Measurements from ENCODE around the gene NOP14.

The NOP14 gene

GRCh38 chr4:2925496-2925895 is 37.7 kb downstream of the NOP14 start:
- WGBS (ENCODE audit: extremely low coverage, insufficient coverage, insufficient read length): no CpG with 5 or more reads among the region's 5 CpGs
- H3K4ac ChIP-seq (ENCODE audit: low read depth, low read length): no peak overlapping the region
- H4K8ac ChIP-seq (ENCODE audit: low read depth, low read length): no peak overlapping the region
- H2BK12ac ChIP-seq (ENCODE audit: low read length): no peak overlapping the region
- H3K79me1 ChIP-seq (ENCODE audit: low read length): no peaks in the 10 kb centered on the region
- no peaks in the 10 kb centered on the region for H3K79me2 ChIP-seq (ENCODE audit: control insufficient read depth, insufficient read depth, low read length, poor library complexity)
- H3K27me3 ChIP-seq (ENCODE audit: insufficient read depth, low read length): no peaks in the 10 kb centered on the region
- H2AFZ ChIP-seq (ENCODE audit: insufficient read depth, low read length, poor library complexity): no peak overlapping the region
- H3K18ac ChIP-seq (ENCODE audit: low read length): no peak overlapping the region
- H3K9ac ChIP-seq (ENCODE audit: low read length): no peak overlapping the region
- H3K14ac ChIP-seq (ENCODE audit: low read length): no peak overlapping the region
- peaks cover 60 to 62% of the 10 kb centered on the region in 2 experiments for H3K36me3 ChIP-seq (ENCODE audit: control insufficient read depth in 1 of 2, insufficient read depth in 2 of 2, low read length in 2 of 2)
- H2BK120ac ChIP-seq (ENCODE audit: insufficient read depth, low read length, poor library complexity): no peak overlapping the region
- no peak overlapping the region for H2BK5ac ChIP-seq (ENCODE audit: low read depth, low read length, poor library complexity)
- H3K4me1 ChIP-seq (ENCODE audit: control insufficient read depth in 1 of 2, insufficient read depth in 2 of 2, low read length in 2 of 2): peaks cover 5 to 14% of the 10 kb centered on the region in 2 experiments
- no peak for DNase-seq
- peaks cover 3% of the 10 kb centered on the region for H3K9me3 ChIP-seq (ENCODE audit: insufficient read depth, low read depth, low read length)
- no peak overlapping the region for H2AK5ac ChIP-seq (ENCODE audit: low read length)
- H4K12ac ChIP-seq (ENCODE audit: low read depth, low read length): no peak overlapping the region
- no peak overlapping the region for H3K27ac ChIP-seq (ENCODE audit: low read depth, low read length)
- H4K91ac ChIP-seq (ENCODE audit: low read depth, low read length): no peak overlapping the region
- no peak overlapping the region for H3K4me2 ChIP-seq (ENCODE audit: low read length)
- no peak overlapping the region for H3K23ac ChIP-seq (ENCODE audit: low read length)
- H3K4me3 ChIP-seq (ENCODE audit: low read depth, low read length): no peak overlapping the region

DNA sequence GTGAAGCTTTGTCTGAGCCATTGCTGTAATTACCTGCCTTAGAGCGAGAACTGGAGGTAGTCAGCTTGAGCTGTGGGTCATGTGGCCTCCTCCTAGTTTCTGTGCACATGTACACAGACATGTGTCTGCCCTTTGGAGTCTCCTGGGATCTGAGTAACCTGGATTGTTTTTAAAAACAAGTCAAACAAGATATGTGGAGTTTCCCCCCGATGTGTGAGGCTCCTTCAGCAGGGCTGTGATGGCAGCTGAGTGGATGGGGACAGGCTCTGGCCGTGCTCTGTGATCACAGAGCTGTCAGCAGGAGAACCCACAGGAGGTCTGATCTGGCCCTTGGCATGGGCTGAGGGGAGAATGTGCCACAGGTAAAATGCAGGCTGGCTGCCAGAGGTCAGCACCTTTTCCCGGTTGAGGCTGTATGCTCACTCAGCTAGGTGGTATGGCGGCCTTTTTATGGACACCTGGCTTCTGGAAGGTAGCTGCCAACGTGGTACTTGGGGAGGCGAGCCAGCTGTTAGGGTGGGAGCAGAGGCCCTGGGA is 38.4 kb downstream of the NOP14 start:
- no peak overlapping the region for H2BK5ac ChIP-seq (ENCODE audit: low read depth, low read length, poor library complexity)
- H3K36me3 ChIP-seq (ENCODE audit: control insufficient read depth in 1 of 2, insufficient read depth in 2 of 2, low read length in 2 of 2): peaks cover 55 to 57% of the 10 kb centered on the region in 2 experiments
- no peak for DNase-seq
- no peak overlapping the region for H3K23ac ChIP-seq (ENCODE audit: low read length)
- H3K14ac ChIP-seq (ENCODE audit: low read length): no peak overlapping the region
- H4K91ac ChIP-seq (ENCODE audit: low read depth, low read length): no peak overlapping the region
- H3K79me2 ChIP-seq (ENCODE audit: control insufficient read depth, insufficient read depth, low read length, poor library complexity): no peaks in the 10 kb centered on the region
- no peak overlapping the region for H2BK120ac ChIP-seq (ENCODE audit: insufficient read depth, low read length, poor library complexity)
- no peak overlapping the region for H2AFZ ChIP-seq (ENCODE audit: insufficient read depth, low read length, poor library complexity)
- H3K4me2 ChIP-seq (ENCODE audit: low read length): no peak overlapping the region
- H3K4ac ChIP-seq (ENCODE audit: low read depth, low read length): no peak overlapping the region
- no CpG with 5 or more reads among the region's 7 CpGs for WGBS (ENCODE audit: extremely low coverage, insufficient coverage, insufficient read length)
- no peak overlapping the region for H4K8ac ChIP-seq (ENCODE audit: low read depth, low read length)
- H3K4me3 ChIP-seq (ENCODE audit: low read depth, low read length): no peak overlapping the region
- no peak overlapping the region for H2AK5ac ChIP-seq (ENCODE audit: low read length)
- H3K9ac ChIP-seq (ENCODE audit: low read length): no peak overlapping the region
- H3K27me3 ChIP-seq (ENCODE audit: insufficient read depth, low read length): no peaks in the 10 kb centered on the region
- no peak overlapping the region for H3K27ac ChIP-seq (ENCODE audit: low read depth, low read length)
- H3K79me1 ChIP-seq (ENCODE audit: low read length): no peaks in the 10 kb centered on the region
- no peaks in the 10 kb centered on the region for H3K9me3 ChIP-seq (ENCODE audit: insufficient read depth, low read depth, low read length)
- no peak overlapping the region for H4K12ac ChIP-seq (ENCODE audit: low read depth, low read length)
- peaks cover 5 to 14% of the 10 kb centered on the region in 2 experiments for H3K4me1 ChIP-seq (ENCODE audit: control insufficient read depth in 1 of 2, insufficient read depth in 2 of 2, low read length in 2 of 2)
- H2BK12ac ChIP-seq (ENCODE audit: low read length): no peak overlapping the region
- no peak overlapping the region for H3K18ac ChIP-seq (ENCODE audit: low read length)

DNA sequence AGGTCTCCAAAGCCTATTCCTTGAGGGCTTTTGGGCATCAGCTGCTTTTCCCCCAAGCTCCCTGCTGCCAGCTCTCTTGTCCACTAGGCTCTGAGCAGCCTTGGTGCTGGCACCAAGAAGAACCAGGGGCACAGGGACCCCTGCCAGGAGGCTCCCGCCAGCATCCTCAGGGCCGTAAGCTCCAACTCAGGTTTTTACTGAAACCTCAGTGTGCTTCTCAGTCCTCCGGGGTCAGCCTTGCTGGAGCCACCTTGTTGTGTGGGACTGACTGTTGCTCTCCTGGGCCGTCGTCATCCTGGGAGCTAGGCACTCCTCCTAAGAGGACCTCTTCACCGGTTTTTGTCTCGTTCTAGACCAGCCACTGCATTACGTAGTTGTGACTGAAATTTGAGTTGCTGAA is 38.9 kb downstream of the NOP14 start:
- WGBS (ENCODE audit: extremely low coverage, insufficient coverage, insufficient read length): no CpG with 5 or more reads among the region's 8 CpGs
- H3K4ac ChIP-seq (ENCODE audit: low read depth, low read length): no peak overlapping the region
- DNase-seq: no peak
- no peak overlapping the region for H3K18ac ChIP-seq (ENCODE audit: low read length)
- H2AK5ac ChIP-seq (ENCODE audit: low read length): no peak overlapping the region
- no peaks in the 10 kb centered on the region for H3K9me3 ChIP-seq (ENCODE audit: insufficient read depth, low read depth, low read length)
- H3K4me3 ChIP-seq (ENCODE audit: low read depth, low read length): no peak overlapping the region
- H3K27me3 ChIP-seq (ENCODE audit: insufficient read depth, low read length): no peaks in the 10 kb centered on the region
- H4K12ac ChIP-seq (ENCODE audit: low read depth, low read length): no peak overlapping the region
- H3K79me1 ChIP-seq (ENCODE audit: low read length): no peaks in the 10 kb centered on the region
- peak overlapping the region; percentile 39 for H3K9ac ChIP-seq (ENCODE audit: low read length)
- no peak overlapping the region for H4K91ac ChIP-seq (ENCODE audit: low read depth, low read length)
- H2BK12ac ChIP-seq (ENCODE audit: low read length): no peak overlapping the region
- H2BK120ac ChIP-seq (ENCODE audit: insufficient read depth, low read length, poor library complexity): no peak overlapping the region
- no peak overlapping the region for H3K27ac ChIP-seq (ENCODE audit: low read depth, low read length)
- H2BK5ac ChIP-seq (ENCODE audit: low read depth, low read length, poor library complexity): no peak overlapping the region
- H3K36me3 ChIP-seq (ENCODE audit: control insufficient read depth in 1 of 2, insufficient read depth in 2 of 2, low read length in 2 of 2): peaks cover 51 to 53% of the 10 kb centered on the region in 2 experiments
- H3K23ac ChIP-seq (ENCODE audit: low read length): no peak overlapping the region
- H3K79me2 ChIP-seq (ENCODE audit: control insufficient read depth, insufficient read depth, low read length, poor library complexity): no peaks in the 10 kb centered on the region
- no peak overlapping the region for H3K4me2 ChIP-seq (ENCODE audit: low read length)
- no peak overlapping the region for H4K8ac ChIP-seq (ENCODE audit: low read depth, low read length)
- H3K14ac ChIP-seq (ENCODE audit: low read length): no peak overlapping the region
- peaks cover 5 to 14% of the 10 kb centered on the region in 2 experiments for H3K4me1 ChIP-seq (ENCODE audit: control insufficient read depth in 1 of 2, insufficient read depth in 2 of 2, low read length in 2 of 2)
- H2AFZ ChIP-seq (ENCODE audit: insufficient read depth, low read length, poor library complexity): no peak overlapping the region

GRCh38 chr4:2923668-2924173 is 39.5 kb downstream of the NOP14 start:
- H3K4me2 ChIP-seq (ENCODE audit: low read length): no peak overlapping the region
- peaks cover 5 to 14% of the 10 kb centered on the region in 2 experiments for H3K4me1 ChIP-seq (ENCODE audit: control insufficient read depth in 1 of 2, insufficient read depth in 2 of 2, low read length in 2 of 2)
- no peak overlapping the region for H2AK5ac ChIP-seq (ENCODE audit: low read length)
- no peak overlapping the region for H4K8ac ChIP-seq (ENCODE audit: low read depth, low read length)
- H4K91ac ChIP-seq (ENCODE audit: low read depth, low read length): no peak overlapping the region
- no peaks in the 10 kb centered on the region for H3K79me2 ChIP-seq (ENCODE audit: control insufficient read depth, insufficient read depth, low read length, poor library complexity)
- WGBS (ENCODE audit: extremely low coverage, insufficient coverage, insufficient read length): no CpG with 5 or more reads among the region's 16 CpGs
- no peak overlapping the region for H2AFZ ChIP-seq (ENCODE audit: insufficient read depth, low read length, poor library complexity)
- no peak overlapping the region for H3K27ac ChIP-seq (ENCODE audit: low read depth, low read length)
- H3K9me3 ChIP-seq (ENCODE audit: insufficient read depth, low read depth, low read length): no peaks in the 10 kb centered on the region
- H4K12ac ChIP-seq (ENCODE audit: low read depth, low read length): no peak overlapping the region
- no peaks in the 10 kb centered on the region for H3K79me1 ChIP-seq (ENCODE audit: low read length)
- no peak overlapping the region for H3K14ac ChIP-seq (ENCODE audit: low read length)
- H2BK12ac ChIP-seq (ENCODE audit: low read length): no peak overlapping the region
- no peak overlapping the region for H3K18ac ChIP-seq (ENCODE audit: low read length)
- H3K4me3 ChIP-seq (ENCODE audit: low read depth, low read length): no peak overlapping the region
- no peak overlapping the region for H3K4ac ChIP-seq (ENCODE audit: low read depth, low read length)
- no peak overlapping the region for H2BK120ac ChIP-seq (ENCODE audit: insufficient read depth, low read length, poor library complexity)
- no peaks in the 10 kb centered on the region for H3K27me3 ChIP-seq (ENCODE audit: insufficient read depth, low read length)
- H3K9ac ChIP-seq (ENCODE audit: low read length): no peak overlapping the region
- no peak for DNase-seq
- peaks cover 48 to 49% of the 10 kb centered on the region in 2 experiments for H3K36me3 ChIP-seq (ENCODE audit: control insufficient read depth in 1 of 2, insufficient read depth in 2 of 2, low read length in 2 of 2)
- no peak overlapping the region for H3K23ac ChIP-seq (ENCODE audit: low read length)
- H2BK5ac ChIP-seq (ENCODE audit: low read depth, low read length, poor library complexity): no peak overlapping the region
